K562 (cell line): Measurements from ENCODE around the gene LARP4B. TPM values are rescaled to one million over a fixed set of nuclear protein-coding genes. Genes with fewer than 3 reads are reported as not detected.

Experiments
- AFF4 ChIP-seq: sonication (generic); formaldehyde crosslinking; IDR thresholded peaks from 2 replicates; pipeline ENCODE4 v1.8.0; 2023; ENCODE audit warnings: mild to moderate bottlenecking, missing genetic modification reagents
- CCAR2 ChIP-seq: fragments of 200-400 bp; formaldehyde crosslinking; IDR thresholded peaks from 2 replicates; pipeline ENCODE4 v1.6.1; 2017; ENCODE audit warnings: mild to moderate bottlenecking, low read depth, low read length
- E2F8 ChIP-seq: fragments of 450-650 bp; IDR thresholded peaks from 2 replicates; pipeline ENCODE4 v1.7.1; 2018; ENCODE audit warnings: mild to moderate bottlenecking, low read depth; ENCODE audit not compliant: partially characterized antibody
- GATA2 ChIP-seq: sonication (generic); formaldehyde crosslinking; IDR thresholded peaks from 2 replicates; pipeline ENCODE4 v1.4.0; 2020; ENCODE audit warnings: mild to moderate bottlenecking, missing genetic modification reagents
- MEIS2 ChIP-seq: fragments of 450-650 bp; IDR thresholded peaks from 2 replicates; pipeline ENCODE4 v1.6.1; 2014; ENCODE audit warnings: mild to moderate bottlenecking; ENCODE audit not compliant: partially characterized antibody
- MTA3 ChIP-seq: fragments of 450-650 bp; formaldehyde crosslinking; IDR thresholded peaks from 2 replicates; pipeline ENCODE4 v1.6.1; 2017; ENCODE audit warnings: mild to moderate bottlenecking, borderline replicate concordance
- OTX1 ChIP-seq: fragments of 450-650 bp; formaldehyde crosslinking; IDR thresholded peaks from 2 replicates; pipeline ENCODE4 v1.4.0; 2022; ENCODE audit warnings: mild to moderate bottlenecking
- SMARCA4 ChIP-seq: fragments of 450-650 bp; IDR thresholded peaks from 2 replicates; pipeline ENCODE4 v1.6.1; 2016
- SP2 ChIP-seq: IDR thresholded peaks from 2 replicates; pipeline ENCODE4 v1.6.1; 2011; ENCODE audit warnings: mild to moderate bottlenecking, low read depth, low read length, moderate library complexity; ENCODE audit not compliant: poor library complexity, severe bottlenecking; ENCODE audit errors: extremely low read depth
- ZNF121 ChIP-seq: sonication (generic); formaldehyde crosslinking; conservative IDR thresholded peaks from 2 replicates; pipeline ENCODE4 v1.8.0; 2022; ENCODE audit warnings: missing genetic modification reagents
- ZNF347 ChIP-seq: fragments of 450-650 bp; formaldehyde crosslinking; IDR thresholded peaks from 2 replicates; pipeline ENCODE4 v1.4.0; 2020; ENCODE audit warnings: low read depth, mild to moderate bottlenecking, moderate library complexity
- ZNF436 ChIP-seq: fragments of 250-450, 450-650 bp; sonication (Bioruptor Pico); formaldehyde crosslinking; IDR thresholded peaks from 2 replicates; pipeline ENCODE4 v1.7.0; 2020; ENCODE audit warnings: mild to moderate bottlenecking
- ZNF699 ChIP-seq: fragments of 250-450 bp; sonication (Bioruptor Pico); IDR thresholded peaks from 2 replicates; pipeline ENCODE4 v1.8.0; 2021; ENCODE audit warnings: mild to moderate bottlenecking, moderate library complexity; ENCODE audit not compliant: insufficient replicate concordance
- ZNF717 ChIP-seq: fragments of 250-450 bp; sonication (Bioruptor Pico); IDR thresholded peaks from 2 replicates; pipeline ENCODE4 v1.5.0; 2021
- polyA plus RNA-seq, 8 experiments: library from polyadenylated mRNA; depleted of rRNA in 4 of 8; stranded (reverse) in 5 of 8; unstranded in 3 of 8; fragments of >200 nt; fragmentation: Nextera tagmentation in 2 of 8; fragmentation: Illumina TruSeq in 1 of 8; extraction: Ambion mirVana in 2 of 8; extraction: Trizol in 1 of 8; gene quantifications; 2 replicates each; pipeline versions ENCODE4 v1.2.1 to v1.2.3, GENCODE V29; 2011 to 2014; ENCODE audit warnings: inconsistent platforms in 1 of 8, missing spikeins in 1 of 8
- total RNA-seq, 7 experiments: library from RNA; depleted of rRNA in 6 of 7; stranded (reverse); fragments of >200 nt in 6 of 7; fragmentation: Illumina TruSeq in 2 of 7; extraction: Trizol in 2 of 7; gene quantifications; 2 replicates each; pipeline versions ENCODE4 v1.2.1 to v1.2.3, GENCODE V29; 2011 to 2021; ENCODE audit warnings: low replicate concordance in 1 of 7
- TF ChIP-seq, protein P1 (sequence below): fragments of 450-650 bp; formaldehyde crosslinking; IDR thresholded peaks from 2 replicates; pipeline ENCODE4 v1.4.0; 2022; ENCODE audit warnings: mild to moderate bottlenecking, moderate library complexity
- TF ChIP-seq, protein P2 (sequence below): fragments of 250-450 bp; sonication (Bioruptor Pico); IDR thresholded peaks from 2 replicates; pipeline ENCODE4 v1.6.1; 2021; ENCODE audit warnings: mild to moderate bottlenecking
- TF ChIP-seq, protein P3 (sequence below): sonication (generic); formaldehyde crosslinking; IDR thresholded peaks from 2 replicates; pipeline ENCODE4 v1.8.0; 2022; ENCODE audit warnings: mild to moderate bottlenecking, missing genetic modification reagents, borderline replicate concordance

LARP4B gene
- total and polyA plus RNA-seq, 9 of the 15 experiments (the other 6 are each of a cell fraction or from before 2014, with no cell fraction given) = 11.8 to 130 (median 42.6) TPM

DNA sequence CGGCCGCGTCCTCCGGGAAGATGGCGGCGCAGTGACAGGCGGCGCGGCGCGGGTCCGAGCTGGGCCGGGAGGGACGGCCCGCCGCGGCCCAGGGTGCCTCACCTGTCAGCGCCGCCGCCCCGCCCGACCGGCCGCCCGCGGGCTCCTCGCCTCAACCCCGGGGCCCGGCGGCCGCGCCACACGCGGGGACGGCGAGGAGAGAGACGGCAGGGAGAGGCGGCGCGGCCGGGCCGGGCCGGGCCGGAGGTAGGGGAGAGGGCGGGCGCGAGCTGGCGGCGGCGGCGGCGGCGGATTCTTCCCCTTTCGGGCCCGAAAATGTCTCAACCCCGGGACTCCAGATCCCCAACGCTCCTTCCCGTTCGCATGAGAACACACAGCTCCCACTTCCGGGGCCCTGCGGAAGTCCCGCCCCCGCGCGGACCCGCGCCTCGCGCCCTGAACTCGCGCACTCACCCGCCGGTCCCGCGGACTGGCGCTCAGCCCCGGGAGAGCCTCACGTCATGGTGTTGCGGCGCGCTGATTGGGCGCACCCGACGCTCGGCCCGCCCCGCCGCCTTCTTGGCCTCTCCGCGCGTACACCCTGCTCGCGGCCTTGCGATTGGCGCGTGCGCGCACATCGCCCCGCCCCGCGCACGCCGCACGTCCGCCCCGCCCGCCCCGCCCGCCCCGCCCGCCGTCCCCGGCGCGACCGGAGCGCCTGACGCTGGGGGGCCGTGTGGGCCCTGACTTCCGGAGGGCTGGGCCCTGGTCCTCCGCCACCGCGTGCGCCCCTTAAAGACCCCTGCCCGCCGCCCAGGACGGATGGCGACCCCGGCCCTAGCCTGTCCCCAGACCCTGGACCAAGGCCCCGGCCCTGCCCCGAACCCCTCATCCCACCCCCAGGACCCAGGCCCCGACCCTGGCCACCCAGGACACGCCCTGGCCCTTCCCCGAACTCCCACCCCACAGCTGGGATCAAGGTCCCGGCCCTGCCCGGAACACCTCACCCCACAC lies at the start of gene LARP4B (continued):
- TF ChIP-seq, protein P1, sequence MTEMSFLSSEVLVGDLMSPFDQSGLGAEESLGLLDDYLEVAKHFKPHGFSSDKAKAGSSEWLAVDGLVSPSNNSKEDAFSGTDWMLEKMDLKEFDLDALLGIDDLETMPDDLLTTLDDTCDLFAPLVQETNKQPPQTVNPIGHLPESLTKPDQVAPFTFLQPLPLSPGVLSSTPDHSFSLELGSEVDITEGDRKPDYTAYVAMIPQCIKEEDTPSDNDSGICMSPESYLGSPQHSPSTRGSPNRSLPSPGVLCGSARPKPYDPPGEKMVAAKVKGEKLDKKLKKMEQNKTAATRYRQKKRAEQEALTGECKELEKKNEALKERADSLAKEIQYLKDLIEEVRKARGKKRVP (CRISPR knock-in tag) = no peak
- TF ChIP-seq E2F8 (peak; percentile 76), ZNF436 (CRISPR knock-in tag) (no peak), SP2 (peak; percentile 53), MTA3 (peak; percentile 70; the same call in 1 of the 2 replicates), ZNF699 (CRISPR knock-in tag) (no peak), AFF4 (CRISPR knock-in tag) (no peak), ZNF121 (CRISPR knock-in tag) (no peak), ZNF717 (no peak), GATA2 (CRISPR knock-in tag) (no peak), CCAR2 (no peak), ZNF347 (CRISPR knock-in tag) (no peak), OTX1 (CRISPR knock-in tag) (no peak), SMARCA4 (no peak), MEIS2 (peak; percentile 18)
- TF ChIP-seq, protein P2, sequence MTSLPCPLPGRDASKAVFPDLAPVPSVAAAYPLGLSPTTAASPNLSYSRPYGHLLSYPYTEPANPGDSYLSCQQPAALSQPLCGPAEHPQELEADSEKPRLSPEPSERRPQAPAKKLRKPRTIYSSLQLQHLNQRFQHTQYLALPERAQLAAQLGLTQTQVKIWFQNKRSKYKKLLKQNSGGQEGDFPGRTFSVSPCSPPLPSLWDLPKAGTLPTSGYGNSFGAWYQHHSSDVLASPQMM (CRISPR knock-in tag) = no peak
- TF ChIP-seq, protein P3, sequence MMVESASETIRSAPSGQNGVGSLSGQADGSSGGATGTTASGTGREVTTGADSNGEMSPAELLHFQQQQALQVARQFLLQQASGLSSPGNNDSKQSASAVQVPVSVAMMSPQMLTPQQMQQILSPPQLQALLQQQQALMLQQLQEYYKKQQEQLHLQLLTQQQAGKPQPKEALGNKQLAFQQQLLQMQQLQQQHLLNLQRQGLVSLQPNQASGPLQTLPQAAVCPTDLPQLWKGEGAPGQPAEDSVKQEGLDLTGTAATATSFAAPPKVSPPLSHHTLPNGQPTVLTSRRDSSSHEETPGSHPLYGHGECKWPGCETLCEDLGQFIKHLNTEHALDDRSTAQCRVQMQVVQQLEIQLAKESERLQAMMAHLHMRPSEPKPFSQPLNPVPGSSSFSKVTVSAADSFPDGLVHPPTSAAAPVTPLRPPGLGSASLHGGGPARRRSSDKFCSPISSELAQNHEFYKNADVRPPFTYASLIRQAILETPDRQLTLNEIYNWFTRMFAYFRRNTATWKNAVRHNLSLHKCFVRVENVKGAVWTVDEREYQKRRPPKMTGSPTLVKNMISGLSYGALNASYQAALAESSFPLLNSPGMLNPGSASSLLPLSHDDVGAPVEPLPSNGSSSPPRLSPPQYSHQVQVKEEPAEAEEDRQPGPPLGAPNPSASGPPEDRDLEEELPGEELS = no peak
